A375 (cell line): ENCODE data around the gene PSMA2. TPM values are rescaled to one million over a fixed set of nuclear protein-coding genes. Genes with fewer than 3 reads are reported as not detected.

ENCODE experiments used
- total RNA-seq: library from RNA; depleted of rRNA; stranded (reverse); fragments of >200 nt; shearing (Covaris generic); gene quantifications from 2 replicates; pipeline ENCODE4 v1.2.3, GENCODE V29; 2014; rRNA removed

Gene PSMA2
- 45.8 and 58.8 TPM in 2 replicates for total RNA-seq

DNA sequence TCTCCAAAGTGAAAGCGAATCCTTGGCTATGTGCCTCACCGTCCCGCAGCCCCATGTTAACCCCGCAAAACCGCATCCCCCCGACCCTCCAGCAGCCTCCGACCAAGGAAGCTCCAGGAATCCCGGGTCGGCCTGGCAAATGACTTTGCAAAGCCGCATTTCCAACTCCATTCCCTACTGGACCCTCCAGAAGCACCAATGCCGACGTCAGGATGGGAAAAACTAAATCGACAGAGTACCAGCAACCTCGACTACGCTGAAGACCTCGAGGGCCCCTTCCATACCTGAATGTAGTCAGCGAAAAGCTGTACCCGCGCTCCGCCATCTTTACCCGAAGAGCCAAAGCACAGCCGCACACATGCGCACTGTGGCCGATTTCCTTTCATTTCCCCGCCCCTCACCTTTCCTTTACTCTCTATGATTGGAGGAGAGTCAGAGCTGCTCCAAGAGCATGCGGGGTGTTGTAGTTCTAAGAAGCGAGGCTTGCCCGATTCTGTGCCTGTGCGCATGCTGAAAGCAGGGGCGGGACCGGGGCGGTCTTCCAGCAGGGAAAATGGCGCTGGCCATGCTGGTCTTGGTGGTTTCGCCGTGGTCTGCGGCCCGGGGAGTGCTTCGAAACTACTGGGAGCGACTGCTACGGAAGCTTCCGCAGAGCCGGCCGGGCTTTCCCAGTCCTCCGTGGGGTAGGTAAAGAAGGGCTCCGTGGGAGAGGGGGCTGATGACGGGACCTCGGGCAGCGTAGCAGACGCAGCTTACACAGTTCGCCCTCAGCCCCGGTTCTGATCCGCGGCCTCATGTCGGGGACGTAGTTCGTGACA is at the start of gene PSMA2, which contains the start of gene MRPL32:
TSS of gene PSMA2 (minus strand) at position 341 of the 818 bp plus-strand sequence. CDS start at position 325, 16 bp downstream.
TSS of gene MRPL32 (plus strand) at position 543 of the 818 bp plus-strand sequence. CDS start at position 554, 11 bp downstream.

DNA sequence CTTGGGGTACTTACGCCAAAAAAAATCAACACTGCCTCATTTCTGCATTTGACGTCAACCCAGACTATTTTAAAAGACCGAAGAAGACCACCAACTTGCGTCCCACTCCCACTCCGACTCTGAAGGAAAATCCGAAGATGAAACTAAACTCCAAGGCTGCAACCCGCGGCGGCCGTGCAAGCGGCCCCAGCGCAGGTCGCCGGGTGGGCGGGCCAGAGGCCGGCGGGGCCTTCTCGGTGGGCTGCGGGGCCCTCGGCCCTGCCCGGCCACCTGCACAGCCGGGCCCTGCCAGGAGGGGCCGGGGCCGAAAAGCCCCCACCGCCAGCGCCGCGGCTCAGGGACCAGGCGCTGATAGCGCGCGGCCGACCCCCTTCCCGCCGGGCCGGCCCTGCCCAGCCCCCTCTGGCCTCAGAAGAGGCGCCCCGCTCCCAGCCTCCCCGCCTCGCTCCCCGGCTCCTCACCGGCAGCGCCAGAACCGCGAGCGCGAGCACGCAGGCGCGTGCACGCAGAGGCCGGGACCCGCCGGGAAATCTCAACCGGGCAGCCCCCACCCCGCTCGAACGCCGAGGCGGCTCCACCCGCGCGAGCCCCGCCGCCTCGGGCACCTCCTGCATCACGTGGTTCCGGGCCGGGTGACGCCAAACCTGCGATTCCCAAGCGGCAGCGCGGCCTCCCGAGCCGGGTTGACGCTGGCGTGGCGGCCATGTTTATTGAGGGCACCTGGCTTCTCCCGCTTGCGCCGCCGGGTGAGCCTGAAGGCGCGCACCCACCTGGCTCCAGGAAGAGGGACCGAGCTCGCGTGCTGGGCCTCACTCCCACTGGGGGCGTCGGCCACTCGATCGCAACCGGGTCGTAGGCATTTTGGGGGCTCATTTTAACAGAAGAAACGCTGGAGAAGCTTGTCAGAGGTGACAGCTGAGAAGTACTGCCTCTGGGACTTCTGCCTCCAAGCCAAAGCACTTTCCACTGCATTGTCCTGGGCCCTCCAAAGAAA is 20.2 kb downstream of the PSMA2 start, which contains the start of gene C7orf25:
TSS of gene C7orf25 (minus strand) at position 617 of the 994 bp plus-strand sequence. CDS start 1,170 bp downstream, outside the sequence.

Other genes starting within 250 kb of the PSMA2 start
- 3.3 and 4.5 TPM in 2 replicates for gene C7orf25, start 20.1 kb downstream of the PSMA2 start, total RNA-seq
- 93.9 and 95.0 TPM in 2 replicates for gene MRPL32, start 202 bp upstream of the PSMA2 start, total RNA-seq
- 2.5 TPM in 2 replicates for gene HECW1, start 180.5 kb upstream of the PSMA2 start, total RNA-seq